H1 (cell line): Measurements from ENCODE around the gene SRGAP3. TPM values are rescaled to one million over a fixed set of nuclear protein-coding genes. Genes with fewer than 3 reads are reported as not detected.

Source experiments
- CTCF ChIA-PET: fragments of 300-600 bp; sonication (Branson Sonifier 250); formaldehyde crosslinking; loops from one replicate; lab custom pipeline; 2021; ENCODE audit not compliant: partially characterized antibody; lab: Charles Lee
- POLR2A ChIA-PET: fragments of 300-600 bp; sonication (Branson Sonifier 250); formaldehyde crosslinking; loops from one replicate; lab custom pipeline; 2021; ENCODE audit warnings: inconsistent platforms; ENCODE audit not compliant: partially characterized antibody; lab: Charles Lee
- DNase-seq, 2 experiments: peaks; one replicate each; pipeline versions ENCODE4 v3.0.0 to v3.0.0-alpha.2; 2010 to 2022; ENCODE audit warnings: low spot score in 2 of 2, low read depth in 1 of 2, mixed read lengths in 1 of 2
- FAIRE-seq: peaks from 2 replicates; lab custom pipeline; 2011; peaks lifted over from hg19 to GRCh38; lab: Jason Lieb, UNC
- H2AFZ ChIP-seq: 2 replicates; pipeline ENCODE4 v1.8.1; 2012; ENCODE audit warnings: low read length, inconsistent platforms
- H2AK5ac ChIP-seq: 2 replicates; pipeline ENCODE4 v1.6.1; 2013; ENCODE audit warnings: low read depth, low read length
- H2BK120ac ChIP-seq: replicated peaks from 2 replicates; pipeline ENCODE3; 2013; ENCODE audit warnings: low read depth, low read length, inconsistent platforms
- H2BK12ac ChIP-seq: 2 replicates; pipeline ENCODE4 v1.6.1; 2013; ENCODE audit warnings: low read depth, low read length
- H2BK15ac ChIP-seq: 2 replicates; pipeline ENCODE4 v1.6.1; 2013; ENCODE audit warnings: low read length
- H2BK20ac ChIP-seq: 2 replicates; pipeline ENCODE4 v1.6.1; 2013; ENCODE audit warnings: low read length
- H2BK5ac ChIP-seq: 2 replicates; pipeline ENCODE4 v1.6.1; 2013; ENCODE audit warnings: low read depth, low read length
- H3K14ac ChIP-seq: 2 replicates; pipeline ENCODE4 v1.6.1; 2013; ENCODE audit warnings: inconsistent platforms; ENCODE audit not compliant: insufficient read length
- H3K18ac ChIP-seq: 2 replicates; pipeline ENCODE4 v1.6.1; 2013; ENCODE audit warnings: low read length; ENCODE audit errors: extremely low read depth
- H3K23ac ChIP-seq: 2 replicates; pipeline ENCODE4 v1.6.1; 2013; ENCODE audit warnings: inconsistent platforms; ENCODE audit not compliant: insufficient read length
- H3K23me2 ChIP-seq: 2 replicates; pipeline ENCODE4 v1.6.1; 2013; ENCODE audit warnings: low read depth, low read length
- H3K27ac ChIP-seq: 2 replicates; pipeline ENCODE4 v1.6.1; 2011; ENCODE audit warnings: low read depth, low read length, inconsistent platforms
- H3K27me3 ChIP-seq, 4 experiments: replicated peaks in 1 of 4; 1 replicate in 1 of 4; 2 replicates in 3 of 4; pipeline versions ENCODE4 v1.6.1 to v1.8.1; 2011 to 2013; ENCODE audit warnings: low read length in 3 of 4, mild to moderate bottlenecking in 3 of 4, inconsistent platforms in 2 of 4, mixed read lengths in 2 of 4, moderate library complexity in 1 of 4; ENCODE audit not compliant: control insufficient read depth in 3 of 4, insufficient read depth in 3 of 4; ENCODE audit errors: extremely low read depth in 1 of 4
- H3K36me3 ChIP-seq, 4 experiments: 2 replicates each; pipeline versions ENCODE4 v1.6.1 to v1.8.1; 2011 to 2013; ENCODE audit warnings: mild to moderate bottlenecking in 4 of 4, low read length in 3 of 4, moderate library complexity in 2 of 4, control low read depth in 1 of 4, inconsistent platforms in 1 of 4; ENCODE audit not compliant: insufficient read depth in 4 of 4, control insufficient read depth in 2 of 4
- H3K4ac ChIP-seq: replicated peaks from 2 replicates; pipeline ENCODE3; 2013; ENCODE audit warnings: low read length, low read depth, mixed read lengths, inconsistent platforms; ENCODE audit not compliant: insufficient read length
- H3K4me1 ChIP-seq, 4 experiments: replicated peaks in 1 of 4; 1 replicate in 1 of 4; 2 replicates in 3 of 4; pipeline versions ENCODE4 v1.6.1 to v1.8.1; 2011 to 2013; ENCODE audit warnings: low read length in 3 of 4, inconsistent platforms in 2 of 4, mixed read lengths in 1 of 4; ENCODE audit not compliant: insufficient read depth in 4 of 4, control insufficient read depth in 3 of 4
- H3K4me2 ChIP-seq, 2 experiments: 2 replicates each; pipeline versions ENCODE4 v1.6.1 to v1.8.1; 2011 to 2013; ENCODE audit warnings: low read depth in 2 of 2, low read length in 2 of 2, control low read depth in 1 of 2, inconsistent platforms in 1 of 2, mild to moderate bottlenecking in 1 of 2; ENCODE audit not compliant: insufficient read depth in 1 of 2
- H3K4me3 ChIP-seq, 4 experiments: fragments of 200-600, 300-600 bp in 1 of 4; sonication (generic), shearing (Covaris generic), sonication (Bioruptor Twin) in 1 of 4; 2 replicates each; pipeline versions ENCODE4 v1.5.1 to v1.8.1; 2011 to 2016; ENCODE audit warnings: low read length in 4 of 4, low read depth in 3 of 4, control low read depth in 2 of 4, inconsistent platforms in 2 of 4, mild to moderate bottlenecking in 2 of 4, mixed read lengths in 1 of 4, moderate library complexity in 1 of 4; ENCODE audit not compliant: insufficient read depth in 2 of 4; ENCODE audit errors: extremely low read depth in 1 of 4
- H3K56ac ChIP-seq: replicated peaks from 2 replicates; pipeline ENCODE3; 2013; ENCODE audit warnings: low read depth, mild to moderate bottlenecking, mixed read lengths, low read length, inconsistent platforms; ENCODE audit not compliant: insufficient read length
- H3K79me1 ChIP-seq: 2 replicates; pipeline ENCODE4 v1.6.1; 2013; ENCODE audit warnings: low read depth, low read length, control low read depth
- H3K79me2 ChIP-seq, 2 experiments: 2 replicates each; pipeline versions ENCODE4 v1.6.1 to v1.8.1; 2012 to 2013; ENCODE audit warnings: low read length in 2 of 2, mild to moderate bottlenecking in 2 of 2, inconsistent platforms in 1 of 2; ENCODE audit not compliant: insufficient read depth in 2 of 2, control insufficient read depth in 1 of 2
- H3K9ac ChIP-seq, 4 experiments: replicated peaks in 1 of 4; 1 replicate in 1 of 4; 2 replicates in 3 of 4; pipeline versions ENCODE4 v1.6.1 to v1.8.1; 2011 to 2013; ENCODE audit warnings: low read depth in 3 of 4, low read length in 3 of 4, control low read depth in 2 of 4, mild to moderate bottlenecking in 2 of 4, moderate library complexity in 2 of 4, inconsistent platforms in 1 of 4; ENCODE audit errors: extremely low read depth in 1 of 4
- H3K9me3 ChIP-seq, 2 experiments: 2 replicates each; pipeline versions ENCODE4 v1.6.1 to v1.8.1; 2012 to 2013; ENCODE audit warnings: mild to moderate bottlenecking in 2 of 2, moderate library complexity in 2 of 2, control low read depth in 1 of 2, inconsistent platforms in 1 of 2, low read depth in 1 of 2, low read length in 1 of 2, mixed read lengths in 1 of 2; ENCODE audit not compliant: insufficient read depth in 2 of 2
- H4K20me1 ChIP-seq, 2 experiments: replicated peaks in 1 of 2; 2 replicates each; pipeline versions ENCODE3 to v1.8.1; 2011 to 2013; ENCODE audit warnings: inconsistent platforms in 2 of 2, low read length in 2 of 2, mild to moderate bottlenecking in 1 of 2; ENCODE audit not compliant: insufficient read depth in 2 of 2, control insufficient read depth in 1 of 2
- H4K5ac ChIP-seq: 2 replicates; pipeline ENCODE4 v1.6.1; 2013; ENCODE audit warnings: low read length, low read depth, mixed read lengths, inconsistent platforms; ENCODE audit not compliant: insufficient read length
- H4K8ac ChIP-seq: 2 replicates; pipeline ENCODE4 v1.8.0; 2013; ENCODE audit warnings: mild to moderate bottlenecking, moderate library complexity, low read length, inconsistent platforms; ENCODE audit not compliant: insufficient read depth; ENCODE audit errors: extremely low read depth
- H4K91ac ChIP-seq: replicated peaks from 2 replicates; pipeline ENCODE3; 2013; ENCODE audit warnings: low read length, mixed read lengths, inconsistent platforms; ENCODE audit not compliant: insufficient read length
- RFX5 ChIP-seq: IDR thresholded peaks from 2 replicates; pipeline ENCODE4 v1.6.1; 2011; ENCODE audit warnings: low read depth, low read length, improper control_type of control experiment, borderline replicate concordance
- WGBS, 2 experiments: shearing (Covaris generic) in 1 of 2; methylation state at CpG; one replicate each; pipeline versions ENCODE4 v1.1.6 to v1.1.7; 2013 to 2015; ENCODE audit warnings: low lambda C conversion rate in 2 of 2, mixed read lengths in 2 of 2, inconsistent platforms in 1 of 2, low coverage in 1 of 2, missing lambda C conversion rate in 1 of 2; ENCODE audit not compliant: insufficient replicate concordance in 2 of 2, insufficient coverage in 1 of 2, insufficient read length in 1 of 2; ENCODE audit errors: extremely low coverage in 1 of 2, missing lambda C conversion rate in 1 of 2; 5-methylcytosine and 5-hydroxymethylcytosine counted together
- polyA plus RNA-seq, 7 experiments: library from polyadenylated mRNA; depleted of rRNA in 3 of 7; stranded (reverse) in 5 of 7; unstranded in 2 of 7; fragments of >200 nt in 5 of 7; fragments of 200-250 nt in 2 of 7; gene quantifications; 1 replicate in 5 of 7; 2 replicates in 1 of 7; 4 replicates in 1 of 7; pipeline versions ENCODE4 v1.2.1 to v1.2.3, GENCODE V29; 2011 to 2013; ENCODE audit warnings: missing spikeins in 2 of 7, mixed read lengths in 2 of 7
- total RNA-seq: library from RNA; stranded (reverse); fragmentation: NEBNext Ultra II Directional; extraction: Animal tissue kit (Norgen Biotek cat#: 25700); gene quantifications from 2 replicates; pipeline ENCODE4 v1.2.1, GENCODE V29; 2021

The SRGAP3 gene
- total and polyA plus RNA-seq, 2 of the 8 experiments (the other 6 are each of a cell fraction or from before 2014, with no cell fraction given), result 5.8 to 11.4 TPM

GRCh38 chr3:9179826-9180763, 69.4 kb downstream of the SRGAP3 start:
- H3K4me2 ChIP-seq, result no peak overlapping the region
- no peak overlapping the region for H4K91ac ChIP-seq
- no peak for FAIRE-seq
- H3K27me3 ChIP-seq, result no peaks in the 10 kb centered on the region
- no peak overlapping the region for H2BK5ac ChIP-seq
- H3K4ac ChIP-seq, result no peak overlapping the region
- H3K27ac ChIP-seq, result no peak overlapping the region
- H3K23ac ChIP-seq, result no peak overlapping the region
- H3K79me1 ChIP-seq, result no peaks in the 10 kb centered on the region
- H3K23me2 ChIP-seq, result no peaks in the 10 kb centered on the region
- DNase-seq, result no peak
- H2BK12ac ChIP-seq, result no peak overlapping the region; the same call in 1 of the 2 replicates
- H3K18ac ChIP-seq, result peak overlapping the region; percentile 19; the same call in 1 of the 2 replicates
- no peak overlapping the region for H3K9ac ChIP-seq
- peaks cover 2 to 14% (median 11%) of the 10 kb centered on the region in 4 experiments; a peak in 5 of 7 replicates for H3K4me1 ChIP-seq
- no peak overlapping the region for H2BK120ac ChIP-seq
- H3K4me3 ChIP-seq, result no peak overlapping the region
- no peak overlapping the region for H3K14ac ChIP-seq
- no peak for TF ChIP-seq RFX5
- no peak overlapping the region for H4K8ac ChIP-seq
- ChIA-PET CTCF (no interaction called here), POLR2A (interaction anchor here (0.6 kb wide), 1 partner anchor 191 kb away, joined by 3 read pairs; no protein-coding TSS in a partner anchor)
- no peaks in the 10 kb centered on the region for H3K36me3 ChIP-seq
- 94% methylated on average over 17 of the region's 17 CpGs; no CpG with 5 or more reads in 1 of the 2 experiments for WGBS, 2 experiments
- H2AFZ ChIP-seq, result no peak overlapping the region
- H3K56ac ChIP-seq, result no peak overlapping the region
- H4K20me1 ChIP-seq, result no peaks in the 10 kb centered on the region
- H3K9me3 ChIP-seq, result no peaks in the 10 kb centered on the region
- no peak overlapping the region for H4K5ac ChIP-seq
- H2AK5ac ChIP-seq, result no peak overlapping the region
- H3K79me2 ChIP-seq, result no peaks in the 10 kb centered on the region
- no peak overlapping the region for H2BK20ac ChIP-seq
- no peak overlapping the region for H2BK15ac ChIP-seq
